GM23338 (cell line): Measurements from ENCODE around the gene CIAO2A.

Experiments
- CTCF ChIP-seq, 2 experiments: fragments of 200-600 bp in 1 of 2; sonication (generic) in 1 of 2; conservative IDR thresholded peaks; 2 replicates each; pipeline versions ENCODE4 v1.5.1 to v1.6.1; 2016 to 2017; ENCODE audit warnings: antibody characterized with exemption in 2 of 2, low read depth in 2 of 2, mild to moderate bottlenecking in 2 of 2, moderate library complexity in 1 of 2
- EZH2 ChIP-seq: fragments of 200-600 bp; sonication (generic); IDR thresholded peaks from one replicate; pipeline ENCODE4 v1.8.0; 2017; ENCODE audit warnings: antibody characterized with exemption, mild to moderate bottlenecking, low read depth; ENCODE audit not compliant: unreplicated experiment
- EZH2phosphoT487 ChIP-seq: fragments of 200-600 bp; sonication (generic); IDR thresholded peaks from one replicate; pipeline ENCODE4 v1.8.1; 2018; ENCODE audit warnings: antibody characterized with exemption; ENCODE audit not compliant: unreplicated experiment
- POLR2AphosphoS5 ChIP-seq: IDR thresholded peaks from 2 replicates; pipeline ENCODE4 v1.6.1; 2016; ENCODE audit warnings: antibody characterized with exemption, low read depth
- STAT1 ChIP-seq: IDR thresholded peaks from one replicate; pipeline ENCODE4 v1.6.1; 2016; ENCODE audit warnings: antibody characterized with exemption; ENCODE audit not compliant: unreplicated experiment
- TF ChIP-seq, protein P1 (sequence below): IDR thresholded peaks from one replicate; pipeline ENCODE4 v1.6.1; 2018; ENCODE audit warnings: antibody characterized with exemption; ENCODE audit not compliant: unreplicated experiment

- no peak for TF ChIP-seq EZH2phosphoT487
- no peak for TF ChIP-seq CTCF (conservative IDR thresholded peaks at IDR 0.05; ENCODE audit: low read depth in 2 of 2)
- TF ChIP-seq, protein P1, sequence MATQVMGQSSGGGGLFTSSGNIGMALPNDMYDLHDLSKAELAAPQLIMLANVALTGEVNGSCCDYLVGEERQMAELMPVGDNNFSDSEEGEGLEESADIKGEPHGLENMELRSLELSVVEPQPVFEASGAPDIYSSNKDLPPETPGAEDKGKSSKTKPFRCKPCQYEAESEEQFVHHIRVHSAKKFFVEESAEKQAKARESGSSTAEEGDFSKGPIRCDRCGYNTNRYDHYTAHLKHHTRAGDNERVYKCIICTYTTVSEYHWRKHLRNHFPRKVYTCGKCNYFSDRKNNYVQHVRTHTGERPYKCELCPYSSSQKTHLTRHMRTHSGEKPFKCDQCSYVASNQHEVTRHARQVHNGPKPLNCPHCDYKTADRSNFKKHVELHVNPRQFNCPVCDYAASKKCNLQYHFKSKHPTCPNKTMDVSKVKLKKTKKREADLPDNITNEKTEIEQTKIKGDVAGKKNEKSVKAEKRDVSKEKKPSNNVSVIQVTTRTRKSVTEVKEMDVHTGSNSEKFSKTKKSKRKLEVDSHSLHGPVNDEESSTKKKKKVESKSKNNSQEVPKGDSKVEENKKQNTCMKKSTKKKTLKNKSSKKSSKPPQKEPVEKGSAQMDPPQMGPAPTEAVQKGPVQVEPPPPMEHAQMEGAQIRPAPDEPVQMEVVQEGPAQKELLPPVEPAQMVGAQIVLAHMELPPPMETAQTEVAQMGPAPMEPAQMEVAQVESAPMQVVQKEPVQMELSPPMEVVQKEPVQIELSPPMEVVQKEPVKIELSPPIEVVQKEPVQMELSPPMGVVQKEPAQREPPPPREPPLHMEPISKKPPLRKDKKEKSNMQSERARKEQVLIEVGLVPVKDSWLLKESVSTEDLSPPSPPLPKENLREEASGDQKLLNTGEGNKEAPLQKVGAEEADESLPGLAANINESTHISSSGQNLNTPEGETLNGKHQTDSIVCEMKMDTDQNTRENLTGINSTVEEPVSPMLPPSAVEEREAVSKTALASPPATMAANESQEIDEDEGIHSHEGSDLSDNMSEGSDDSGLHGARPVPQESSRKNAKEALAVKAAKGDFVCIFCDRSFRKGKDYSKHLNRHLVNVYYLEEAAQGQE, result no peak
- no peak for TF ChIP-seq POLR2AphosphoS5
- no peak for TF ChIP-seq EZH2
- no peak for TF ChIP-seq STAT1
Measured at GRCh38 chr15:64100958-64101357, 7.3 kb upstream of the CIAO2A start.
